Jurkat, Clone E6-1 (cell line): ENCODE data around the gene BARHL2.

ENCODE experiments used
- DNase-seq: peaks from one replicate; pipeline ENCODE4 v3.0.0-alpha.2; 2011; ENCODE audit warnings: low read depth, low spot score
- H3K4me3 ChIP-seq: 2 replicates; pipeline ENCODE4 v1.5.1; 2011; ENCODE audit warnings: mild to moderate bottlenecking, low read length, control low read depth, moderate library complexity

BARHL2 gene

DNA sequence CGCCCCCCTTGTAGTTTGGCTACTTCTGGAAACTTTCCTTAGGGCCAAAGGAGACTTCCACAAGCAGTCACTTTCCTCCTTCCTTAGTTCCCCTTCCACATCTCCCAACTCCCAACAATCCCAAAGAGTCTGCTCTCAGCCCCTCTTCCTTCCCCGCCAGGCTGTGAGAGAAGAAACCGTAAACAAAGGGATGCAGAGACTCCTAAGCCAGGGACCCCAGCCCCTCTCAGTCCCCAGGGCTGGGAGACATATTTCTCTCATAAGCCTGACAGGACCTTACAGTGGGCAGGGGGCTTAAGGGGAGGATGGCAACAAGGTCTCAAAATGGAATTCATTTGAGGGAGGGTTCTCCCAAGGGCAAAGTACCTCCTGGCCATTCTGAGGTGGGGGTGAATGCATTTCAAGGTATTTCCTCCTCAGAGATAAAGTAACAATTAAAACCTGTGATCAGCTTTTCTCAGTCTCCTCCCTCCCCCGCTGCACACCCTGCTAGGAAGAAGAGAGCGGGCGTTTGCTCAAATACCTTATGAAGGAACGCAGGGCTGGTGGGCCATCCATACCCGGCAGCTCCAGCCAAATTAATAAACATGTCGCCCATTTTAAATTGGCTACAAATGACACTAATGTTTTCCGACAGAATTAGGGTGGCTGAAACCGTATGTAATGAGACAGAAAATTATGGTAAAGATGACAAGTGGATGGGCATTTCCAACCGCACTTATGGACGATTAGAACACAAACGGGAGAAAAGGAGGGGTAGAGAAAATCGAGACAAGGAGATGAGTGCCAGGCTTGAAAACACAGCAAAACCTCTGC, 4.0 kb downstream of the BARHL2 start:
- DNase-seq: no peak
- no peak overlapping the region for H3K4me3 ChIP-seq

DNA sequence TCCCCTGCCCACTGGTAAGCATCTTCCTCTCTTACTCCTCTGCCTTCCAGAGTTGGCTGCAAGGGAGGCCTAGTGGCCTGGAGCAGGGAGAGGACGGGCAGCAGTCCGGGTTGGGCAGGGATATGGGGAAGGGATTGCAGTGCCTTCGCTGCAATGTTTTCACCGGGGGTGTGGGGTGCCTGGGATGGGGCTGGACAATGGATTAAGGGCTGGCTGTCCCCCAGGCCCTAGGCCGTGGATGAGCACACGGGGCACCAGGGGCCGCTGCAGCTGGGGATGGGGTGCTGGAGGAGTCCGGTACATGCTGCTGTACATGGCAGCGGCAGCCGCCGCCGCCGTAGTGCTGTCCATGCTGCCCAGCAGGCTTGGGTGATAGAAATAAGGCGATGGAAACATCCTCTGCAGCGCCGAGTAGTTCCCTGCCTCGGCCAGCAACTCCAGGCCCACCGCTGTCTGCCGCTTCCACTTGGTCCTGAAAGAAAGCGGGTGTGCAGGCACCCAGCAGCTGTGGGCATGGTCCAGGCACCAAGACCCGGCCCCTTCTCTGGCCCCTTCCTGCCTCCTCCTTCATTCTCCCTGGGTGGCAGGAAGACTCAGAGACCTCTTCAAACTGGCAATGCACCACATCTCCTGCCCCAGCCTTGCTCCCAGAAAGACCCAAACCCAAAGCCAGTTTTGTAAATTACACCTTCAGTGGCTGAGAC, 4.8 kb downstream of the BARHL2 start:
- no peak overlapping the region for H3K4me3 ChIP-seq
- no peak for DNase-seq

DNA sequence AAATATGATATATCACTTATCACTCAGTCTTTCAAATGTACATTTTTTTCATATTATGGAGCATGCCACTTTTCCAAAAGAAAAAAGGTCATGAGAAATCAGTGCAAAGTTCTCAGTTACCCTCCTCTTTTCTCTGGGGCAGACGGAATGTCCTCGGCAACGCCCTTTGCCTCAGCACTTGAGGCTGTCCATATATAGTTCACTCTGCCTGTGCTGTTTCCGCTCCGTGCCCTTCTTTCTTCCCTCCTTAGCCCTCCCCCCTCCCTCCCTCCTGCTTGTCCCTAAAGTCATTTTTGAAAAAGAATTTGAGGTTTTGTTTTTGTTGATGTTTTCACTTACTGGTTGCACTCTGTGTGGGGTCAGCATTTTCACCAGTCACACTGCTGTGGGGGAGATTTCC, 5.4 kb downstream of the BARHL2 start:
- DNase-seq: no peak
- H3K4me3 ChIP-seq: no peak overlapping the region

DNA sequence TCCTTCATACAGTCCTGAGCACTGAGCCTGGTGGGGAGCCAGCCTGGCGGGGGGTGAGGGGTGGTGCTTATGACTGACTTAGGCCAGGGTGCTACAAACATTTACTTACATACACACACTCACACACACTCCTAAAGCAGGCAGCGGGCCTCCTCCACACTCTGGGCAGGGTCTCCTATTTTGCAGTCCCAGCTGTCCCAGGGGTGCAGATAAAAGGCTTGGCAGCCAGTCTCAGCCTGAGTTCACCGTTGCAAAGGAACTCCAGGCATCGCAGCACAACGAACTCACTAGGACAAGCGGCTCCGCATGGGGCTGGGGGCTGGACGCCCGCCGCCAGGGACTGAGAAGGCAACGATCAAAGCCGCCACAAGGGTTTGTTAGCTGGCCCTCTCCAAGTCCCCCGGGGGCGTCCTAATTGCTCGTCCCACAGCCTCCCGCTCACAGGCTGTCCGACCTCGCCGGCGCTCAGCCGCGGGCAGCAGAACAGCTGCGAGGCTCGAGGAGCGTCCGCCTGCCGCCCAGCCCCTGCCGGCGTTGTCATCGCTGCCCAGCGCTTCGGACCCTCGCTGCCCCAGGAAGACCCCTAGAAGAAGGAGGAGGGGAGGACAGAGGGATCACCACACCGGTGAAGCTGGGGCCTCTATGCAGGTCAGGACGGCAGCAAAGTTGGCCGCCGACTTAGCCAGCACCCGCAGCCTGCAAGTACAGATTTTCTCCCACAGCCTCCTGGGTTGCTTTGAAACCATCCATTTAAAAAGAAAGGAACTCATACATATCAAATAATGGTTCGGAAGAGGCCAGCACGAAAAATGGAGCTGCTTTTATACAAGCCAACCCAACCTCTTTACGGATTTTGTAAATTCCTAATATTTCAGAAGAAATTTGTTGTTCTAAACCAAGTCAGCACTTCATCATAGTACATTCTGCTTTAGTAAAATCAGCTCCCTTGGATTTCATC, 6.2 kb downstream of the BARHL2 start:
- no peak for DNase-seq
- H3K4me3 ChIP-seq: no peak overlapping the region

DNA sequence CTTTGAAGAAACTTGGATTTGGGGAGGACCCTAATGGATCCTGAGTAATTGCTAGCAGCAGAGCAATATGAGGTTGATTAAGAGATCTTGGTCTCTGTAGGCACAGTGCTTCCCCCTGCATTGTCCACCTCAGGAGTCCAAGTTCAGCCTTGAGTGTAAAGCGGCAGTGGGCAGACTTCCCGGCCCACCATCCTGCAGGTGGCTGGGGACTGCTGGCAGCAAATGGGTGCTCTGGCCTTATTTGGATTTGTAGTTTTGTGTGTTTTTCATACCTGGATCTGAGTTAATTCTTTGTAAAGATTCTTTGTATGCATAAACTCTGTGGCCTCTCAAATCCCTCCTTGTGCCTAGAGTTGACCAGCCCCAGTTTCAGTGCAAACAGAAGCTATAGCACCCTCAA, 7.6 kb downstream of the BARHL2 start:
- no peak for DNase-seq
- H3K4me3 ChIP-seq: no peak overlapping the region

DNA sequence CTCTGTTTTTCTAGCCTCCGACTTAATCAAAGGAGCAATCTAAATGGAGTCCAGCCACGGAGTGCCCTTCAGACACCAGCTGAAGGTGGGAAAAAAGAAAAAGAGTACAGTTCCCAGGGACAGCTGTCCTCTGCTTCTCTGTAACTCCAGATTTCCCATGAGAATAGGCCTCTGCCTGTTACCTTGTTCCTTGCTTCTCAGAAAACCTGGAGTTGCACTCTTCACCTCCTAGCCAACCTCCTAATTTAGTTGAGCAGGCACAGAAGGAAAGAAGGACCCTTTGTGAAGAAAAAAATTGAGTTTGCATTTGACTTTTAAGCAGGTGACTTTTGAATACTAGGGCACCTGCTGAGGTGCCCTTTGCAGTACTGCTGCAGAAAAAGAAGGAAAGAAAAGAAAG, 8.3 kb downstream of the BARHL2 start:
- DNase-seq: no peak
- no peak overlapping the region for H3K4me3 ChIP-seq

DNA sequence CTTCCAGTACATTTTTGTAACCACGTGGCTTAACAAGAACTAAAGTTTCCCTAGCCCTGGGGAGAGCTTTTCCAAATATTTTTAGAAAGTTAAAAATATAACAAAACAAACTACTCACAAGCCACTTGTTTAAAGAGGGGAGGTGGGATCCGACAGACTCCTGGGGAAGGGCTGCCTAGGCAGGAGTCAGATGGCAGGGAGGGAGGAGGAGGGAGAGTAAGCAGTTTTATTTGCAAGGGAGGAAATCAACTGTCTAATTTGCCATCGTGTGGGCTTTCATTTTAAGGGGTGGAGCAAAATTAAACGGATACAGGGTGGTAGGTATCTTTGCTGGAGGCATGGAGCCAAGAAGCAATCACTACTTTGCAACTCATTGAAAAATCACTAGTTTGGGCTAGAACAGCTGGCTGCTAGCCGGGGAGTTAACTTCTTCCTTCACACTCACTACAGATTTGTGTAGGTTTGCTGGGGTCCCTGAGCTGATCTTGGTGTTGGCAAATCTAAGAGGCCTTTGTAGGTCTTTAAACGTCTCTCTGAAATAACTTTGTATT, 8.8 kb downstream of the BARHL2 start:
- no peak overlapping the region for H3K4me3 ChIP-seq
- DNase-seq: no peak

DNA sequence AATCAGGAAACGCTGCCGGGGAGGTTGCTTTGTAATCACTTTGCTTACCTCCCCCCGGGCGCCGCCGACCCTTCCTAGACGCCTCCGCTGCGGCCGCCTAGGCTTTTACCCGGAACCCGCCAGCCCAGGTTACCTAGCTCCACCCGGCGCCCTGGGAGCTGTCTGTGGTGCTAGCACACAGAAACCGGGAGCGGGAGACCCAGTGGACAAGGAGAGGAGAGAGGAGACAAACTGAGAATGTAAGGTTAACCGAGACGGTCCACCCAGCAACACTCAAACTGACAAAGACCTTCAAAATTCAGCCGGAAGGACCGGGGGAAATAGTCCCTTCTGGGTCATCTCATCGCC, 9.8 kb downstream of the BARHL2 start:
- H3K4me3 ChIP-seq: peak overlapping the region; percentile 31
- DNase-seq: no peak

DNA sequence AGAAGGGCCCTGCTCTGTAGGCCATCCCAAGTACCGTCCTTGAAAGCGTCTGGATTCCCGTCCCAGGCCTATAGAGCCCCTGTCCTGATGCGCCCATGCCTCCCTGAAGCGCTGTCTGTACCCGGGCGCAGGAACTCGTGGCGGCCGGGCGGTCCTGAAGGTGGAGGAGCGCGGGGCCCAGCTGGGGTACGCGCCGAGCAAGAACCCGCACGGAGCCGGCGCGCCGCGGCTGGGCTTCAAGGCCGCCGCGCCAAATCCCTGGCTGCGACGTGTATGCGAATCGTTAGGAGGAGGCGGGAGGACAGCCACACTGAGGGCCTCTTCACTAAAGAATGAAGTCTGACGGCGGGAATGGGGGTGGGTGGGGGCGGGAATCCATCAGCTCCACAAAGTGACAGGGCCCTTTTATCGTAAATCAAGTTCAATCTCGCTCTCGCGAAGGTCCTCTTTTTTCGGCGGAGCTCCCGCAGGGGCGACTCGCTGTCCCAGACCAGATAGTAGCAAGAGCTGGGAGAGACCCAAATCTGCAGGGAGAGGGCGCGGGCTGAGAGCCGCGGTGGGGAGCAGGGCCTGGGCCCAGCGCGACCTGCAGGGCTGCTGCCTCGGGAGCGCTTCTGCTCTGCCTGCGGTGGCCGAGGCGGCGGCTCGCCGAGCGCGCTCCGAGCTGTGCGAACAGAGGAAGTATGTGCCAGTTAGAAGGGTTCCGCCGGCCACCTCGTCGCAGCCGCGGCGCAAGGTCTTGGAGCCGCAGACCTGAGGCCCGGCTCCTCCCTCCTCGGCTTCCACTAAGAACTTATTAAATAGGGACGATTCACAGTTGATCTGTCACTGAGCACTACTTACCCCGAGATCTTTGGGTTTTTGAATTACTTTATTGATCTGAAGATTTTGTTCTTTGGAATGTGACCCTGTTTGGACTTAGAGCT, 10.4 kb downstream of the BARHL2 start:
- peak overlapping the region; percentile 31 for H3K4me3 ChIP-seq
- no peak for DNase-seq

DNA sequence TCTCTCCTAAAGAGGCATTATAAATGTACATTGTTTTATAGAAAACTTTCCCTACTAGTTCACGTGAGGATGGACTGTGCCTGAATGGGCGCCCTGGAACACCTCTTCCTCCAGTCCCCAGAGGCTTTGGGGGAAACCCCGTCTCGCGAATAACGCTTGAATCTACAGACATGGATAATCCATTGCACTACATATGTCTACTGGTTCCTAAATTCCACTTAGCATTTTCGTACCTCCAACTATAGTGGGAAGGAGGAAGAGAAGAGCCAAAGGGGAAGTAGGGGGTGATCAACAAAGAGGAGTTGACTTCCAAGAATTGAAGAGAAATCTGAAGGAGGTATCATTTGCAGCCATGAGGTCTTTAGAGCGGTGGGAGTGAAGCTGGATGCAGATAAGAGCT, 11.1 kb downstream of the BARHL2 start:
- H3K4me3 ChIP-seq: no peak overlapping the region
- no peak for DNase-seq

DNA sequence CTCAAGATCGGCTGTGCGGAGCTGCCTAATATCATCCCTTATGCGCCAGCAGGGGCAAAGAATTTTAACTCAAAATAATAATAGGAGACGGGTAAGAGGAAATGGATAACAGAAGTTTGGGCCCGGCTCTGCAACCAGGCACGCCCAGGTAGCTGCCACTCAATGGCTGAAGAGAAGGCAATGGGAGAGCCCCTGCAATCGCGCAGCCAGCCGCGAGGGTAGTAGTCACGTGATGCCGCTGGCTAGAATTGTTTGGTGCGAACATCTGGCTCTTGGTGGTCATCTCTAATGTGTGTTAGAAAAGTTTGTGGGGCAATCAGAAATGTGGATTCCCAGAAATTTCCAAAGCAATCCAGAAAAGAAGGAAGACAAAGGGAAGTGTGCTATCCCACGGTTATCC, 12.3 kb downstream of the BARHL2 start:
- DNase-seq: no peak
- no peak overlapping the region for H3K4me3 ChIP-seq

DNA sequence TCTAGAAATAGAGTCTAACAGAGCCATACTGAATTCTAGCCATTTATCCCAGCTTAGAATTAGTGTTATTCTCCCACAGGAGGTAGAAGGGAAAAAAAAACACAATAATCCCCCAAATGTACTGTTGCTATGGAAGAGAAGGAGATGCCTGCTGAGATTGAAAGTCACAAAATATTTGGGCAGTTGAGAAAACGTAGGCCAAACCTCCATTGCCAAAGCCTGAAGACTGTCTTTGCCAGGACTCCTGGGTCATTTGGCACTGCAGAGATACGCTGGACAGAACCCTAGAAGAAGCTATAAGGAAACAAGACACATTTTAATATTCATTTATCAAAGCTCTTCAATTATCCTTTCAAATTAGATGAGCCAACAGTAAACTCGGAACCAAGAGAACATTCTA, 22.3 kb downstream of the BARHL2 start:
- no peak for DNase-seq
- H3K4me3 ChIP-seq: no peak overlapping the region

DNA sequence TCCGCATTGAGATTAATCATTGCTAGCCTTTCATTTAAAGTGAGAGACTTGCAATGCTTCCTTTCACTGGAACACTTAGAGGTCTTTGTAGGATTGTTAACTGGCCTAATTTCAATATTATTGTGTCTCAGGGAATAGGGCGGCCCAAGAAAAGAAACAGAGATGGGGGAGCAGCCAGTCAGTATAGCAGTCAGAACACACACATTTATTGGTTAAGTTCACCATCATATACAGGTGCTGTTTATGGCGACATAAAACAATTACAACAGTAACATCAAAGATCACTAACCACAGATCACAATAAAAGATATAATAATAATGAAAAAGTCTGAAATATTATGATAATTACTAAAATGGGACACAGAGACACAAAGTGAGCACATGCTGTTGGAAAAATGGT, 29.4 kb downstream of the BARHL2 start:
- H3K4me3 ChIP-seq: no peak overlapping the region
- no peak for DNase-seq

DNA sequence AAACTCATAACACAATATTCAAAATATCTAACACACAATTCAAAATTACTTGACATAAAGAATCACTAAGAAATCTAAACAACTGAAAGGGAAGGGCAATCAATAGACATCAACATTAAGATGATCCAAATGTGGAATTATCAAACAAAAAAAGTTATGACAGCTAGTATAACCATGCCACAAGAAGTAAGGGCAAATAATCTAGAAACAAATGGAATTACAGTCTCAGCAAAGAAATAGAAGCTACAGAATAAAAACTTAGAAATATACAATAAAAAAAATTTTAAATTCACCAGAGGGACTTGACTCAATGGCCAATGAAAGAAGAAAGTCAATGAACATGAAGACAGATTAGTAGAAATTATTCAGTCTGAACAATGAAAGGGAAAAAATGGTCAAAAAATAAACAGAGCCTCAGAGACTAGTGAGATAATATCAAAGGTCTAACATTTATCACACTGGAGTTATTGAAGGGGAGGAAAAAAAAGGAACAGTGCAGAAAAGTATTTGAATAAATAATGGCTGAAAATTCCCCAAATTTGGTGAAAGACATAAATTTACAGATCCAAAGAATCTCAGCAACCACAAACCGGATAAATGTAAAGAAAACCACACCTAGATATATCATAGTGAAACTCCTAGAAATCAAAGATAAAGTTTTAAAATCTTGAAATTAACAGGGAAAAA, 41.8 kb downstream of the BARHL2 start:
- no peak overlapping the region for H3K4me3 ChIP-seq
- no peak for DNase-seq

DNA sequence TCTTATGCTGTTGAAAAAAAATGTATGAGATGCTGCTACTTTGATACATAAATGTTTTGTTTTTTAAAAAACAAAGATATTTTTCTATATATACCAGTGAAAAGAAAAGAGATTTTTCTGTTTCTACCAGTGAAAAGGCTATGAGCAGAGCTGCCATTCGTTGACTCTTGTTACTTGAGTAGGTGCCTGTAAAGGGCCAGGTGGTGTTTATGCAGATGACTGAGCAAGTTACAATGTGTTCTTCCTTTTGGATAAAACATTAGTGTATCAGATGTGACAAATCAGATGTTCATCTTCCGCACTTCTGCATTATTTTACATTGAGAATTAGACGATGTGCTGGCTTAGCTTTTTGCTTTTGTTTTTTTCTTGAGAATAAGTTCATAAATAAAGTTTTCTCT, 45.4 kb downstream of the BARHL2 start:
- DNase-seq: no peak
- H3K4me3 ChIP-seq: no peak overlapping the region

DNA sequence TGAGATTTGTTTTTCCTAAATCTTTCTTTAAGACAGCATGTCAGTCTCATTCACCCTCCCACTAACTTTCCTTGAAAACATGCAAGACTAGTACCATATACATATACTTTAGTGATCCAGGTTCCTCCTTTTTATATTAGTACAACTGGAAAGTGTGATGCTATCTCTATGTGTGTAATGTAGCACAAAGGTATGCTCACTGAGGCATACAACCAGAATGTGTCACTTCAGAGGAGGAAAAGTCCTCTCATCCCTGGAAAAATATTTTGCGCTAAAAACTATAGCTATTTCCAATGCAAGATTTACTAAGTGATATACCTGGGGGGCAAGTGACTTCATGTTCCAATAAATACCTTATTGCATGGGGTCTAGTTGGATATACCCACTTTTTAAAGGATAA, 45.9 kb downstream of the BARHL2 start:
- no peak for DNase-seq

More for the DNA sequence above, 45.9 kb downstream of the BARHL2 start:
- no peak overlapping the region for H3K4me3 ChIP-seq
